GM12891 (cell line): ENCODE measurements around the gene DNM2.

ENCODE experiments used
- PAX5 ChIP-seq: IDR thresholded peaks from 2 replicates; pipeline ENCODE4 v1.6.1; 2011; ENCODE audit warnings: low read length, moderate library complexity, mild to moderate bottlenecking; ENCODE audit not compliant: insufficient read depth, severe bottlenecking
- POLR2A ChIP-seq: IDR thresholded peaks from 2 replicates; pipeline ENCODE4 v1.6.1; 2011; ENCODE audit warnings: low read depth, low read length, control low read depth
- POLR2AphosphoS5 ChIP-seq: IDR thresholded peaks from 2 replicates; pipeline ENCODE4 v1.6.1; 2011; ENCODE audit warnings: low read depth, low read length, control low read depth
- SPI1 ChIP-seq: IDR thresholded peaks from 2 replicates; pipeline ENCODE4 v1.6.1; 2011; ENCODE audit warnings: low read depth, low read length, control low read depth
- TAF1 ChIP-seq: IDR thresholded peaks from 2 replicates; pipeline ENCODE4 v1.6.1; 2011; ENCODE audit warnings: low read depth, low read length, control low read depth

DNA sequence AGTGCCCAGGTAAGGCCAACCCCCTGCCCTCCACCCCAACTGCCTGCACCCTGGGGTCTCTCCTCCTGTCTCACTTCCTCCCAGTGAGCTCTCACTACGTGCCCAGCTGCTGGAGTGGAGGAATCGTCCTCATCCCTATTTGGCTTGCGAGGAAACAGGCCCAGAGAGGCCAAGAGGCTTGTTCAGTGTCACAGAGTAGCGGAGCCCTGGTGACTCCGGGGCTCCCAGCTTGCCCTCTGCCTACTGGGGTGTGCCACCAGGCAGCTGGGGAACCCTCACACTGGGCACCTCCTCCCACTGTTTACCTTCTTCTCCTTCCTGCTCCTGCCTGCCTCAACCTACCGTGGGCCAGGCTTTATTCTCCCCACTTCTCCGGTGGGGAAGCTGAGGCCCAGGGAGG, 112.5 kb downstream of the DNM2 start:
- no peak for TF ChIP-seq POLR2A
- TF ChIP-seq POLR2AphosphoS5, result no peak
- no peak for TF ChIP-seq SPI1
- TF ChIP-seq TAF1, result no peak
- no peak for TF ChIP-seq PAX5
